Measurements from ENCODE around the gene GBA3.

Gene GBA3

DNA sequence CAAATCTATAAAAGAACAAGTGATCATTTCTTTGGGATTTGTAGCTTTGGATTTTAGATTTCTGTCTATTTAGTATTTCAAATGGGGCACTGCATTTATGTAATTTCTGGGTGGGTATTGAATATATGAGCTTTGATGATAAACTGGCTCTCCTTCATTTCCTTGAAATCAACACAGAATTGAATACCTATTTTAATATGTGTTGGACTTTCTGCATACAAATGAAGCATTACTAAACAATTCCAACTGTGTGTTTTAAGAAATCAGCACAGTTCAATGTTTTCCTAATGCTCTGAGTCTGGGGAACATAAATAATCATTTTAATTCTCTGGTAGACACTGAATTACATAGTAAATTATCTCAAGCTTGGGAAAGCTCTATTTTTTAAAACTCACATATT, 42.0 kb upstream of the GBA3 start:
- H3F3A ChIP-seq (ENCODE audit: insufficient read depth): no peaks in the 10 kb centered on the region
- H3K9ac ChIP-seq (ENCODE audit: low read length): no peak overlapping the region
- H3K79me2 ChIP-seq (ENCODE audit: insufficient read depth, low read length): no peaks in the 10 kb centered on the region
- TF ChIP-seq, protein P1, sequence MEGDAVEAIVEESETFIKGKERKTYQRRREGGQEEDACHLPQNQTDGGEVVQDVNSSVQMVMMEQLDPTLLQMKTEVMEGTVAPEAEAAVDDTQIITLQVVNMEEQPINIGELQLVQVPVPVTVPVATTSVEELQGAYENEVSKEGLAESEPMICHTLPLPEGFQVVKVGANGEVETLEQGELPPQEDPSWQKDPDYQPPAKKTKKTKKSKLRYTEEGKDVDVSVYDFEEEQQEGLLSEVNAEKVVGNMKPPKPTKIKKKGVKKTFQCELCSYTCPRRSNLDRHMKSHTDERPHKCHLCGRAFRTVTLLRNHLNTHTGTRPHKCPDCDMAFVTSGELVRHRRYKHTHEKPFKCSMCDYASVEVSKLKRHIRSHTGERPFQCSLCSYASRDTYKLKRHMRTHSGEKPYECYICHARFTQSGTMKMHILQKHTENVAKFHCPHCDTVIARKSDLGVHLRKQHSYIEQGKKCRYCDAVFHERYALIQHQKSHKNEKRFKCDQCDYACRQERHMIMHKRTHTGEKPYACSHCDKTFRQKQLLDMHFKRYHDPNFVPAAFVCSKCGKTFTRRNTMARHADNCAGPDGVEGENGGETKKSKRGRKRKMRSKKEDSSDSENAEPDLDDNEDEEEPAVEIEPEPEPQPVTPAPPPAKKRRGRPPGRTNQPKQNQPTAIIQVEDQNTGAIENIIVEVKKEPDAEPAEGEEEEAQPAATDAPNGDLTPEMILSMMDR (IDR thresholded peaks at IDR 0.05; ENCODE audit: insufficient read depth, low read length, poor library complexity, severe bottlenecking): no peak
- TF ChIP-seq EZH2phosphoT487 (conservative IDR thresholded peaks at IDR 0.05; ENCODE audit: low read length): no peak
- H2AFZ ChIP-seq (ENCODE audit: low read depth, low read length, severe bottlenecking): no peak overlapping the region
- H3K27ac ChIP-seq (ENCODE audit: low read depth, low read length): no peak overlapping the region
- no peaks in the 10 kb centered on the region; the same call in 1 of the 2 replicates for H3K9me3 ChIP-seq (ENCODE audit: insufficient read depth, low read length)
- no peaks in the 10 kb centered on the region for H3K27me3 ChIP-seq (ENCODE audit: low read length)
- H3K4me3 ChIP-seq (ENCODE audit: insufficient read depth, low read length, poor library complexity, severe bottlenecking): no peak overlapping the region
- no peak overlapping the region for H3K4me2 ChIP-seq (ENCODE audit: low read depth, low read length, poor library complexity, severe bottlenecking)
- H3K9me2 ChIP-seq (replicated peaks; ENCODE audit: insufficient read depth, low read length): no peaks in the 10 kb centered on the region
- H4K20me1 ChIP-seq (ENCODE audit: low read depth, low read length): no peaks in the 10 kb centered on the region
- H3K36me3 ChIP-seq (ENCODE audit: low read length): no peaks in the 10 kb centered on the region

DNA sequence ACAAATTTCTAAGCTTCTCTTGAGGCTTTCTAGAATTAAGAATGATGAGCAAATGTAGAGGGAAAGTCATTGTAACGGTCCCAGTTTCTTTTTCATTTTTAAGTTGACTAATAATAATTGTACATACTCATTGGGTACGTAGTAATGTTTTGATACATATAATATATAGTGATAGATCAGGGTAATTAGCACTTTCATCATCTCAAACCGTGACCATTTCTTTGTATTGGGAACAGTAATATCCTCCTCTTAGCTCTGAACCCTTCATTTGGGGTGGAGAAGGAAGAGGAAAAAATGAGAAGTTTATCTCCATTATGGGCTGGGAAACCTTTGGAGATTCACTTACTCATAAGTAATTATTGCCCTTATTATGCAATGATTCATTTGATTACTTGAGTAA, 39.0 kb upstream of the GBA3 start:
- Histone ChIP-seq H3K9me2 (replicated peaks; ENCODE audit: insufficient read depth, low read length) (no peaks in the 10 kb centered on the region), H3K9ac (ENCODE audit: low read length) (no peak overlapping the region), H3K27ac (ENCODE audit: low read depth, low read length) (no peak overlapping the region), H3K79me2 (ENCODE audit: insufficient read depth, low read length) (no peaks in the 10 kb centered on the region), H2AFZ (ENCODE audit: low read depth, low read length, severe bottlenecking) (no peak overlapping the region), H3K4me3 (ENCODE audit: insufficient read depth, low read length, poor library complexity, severe bottlenecking) (no peak overlapping the region), H4K20me1 (ENCODE audit: low read depth, low read length) (no peaks in the 10 kb centered on the region), H3K4me2 (ENCODE audit: low read depth, low read length, poor library complexity, severe bottlenecking) (no peak overlapping the region), H3K27me3 (ENCODE audit: low read length) (no peaks in the 10 kb centered on the region), H3K9me3 (ENCODE audit: insufficient read depth, low read length) (no peaks in the 10 kb centered on the region; the same call in 1 of the 2 replicates), H3F3A (ENCODE audit: insufficient read depth) (no peaks in the 10 kb centered on the region), H3K36me3 (ENCODE audit: low read length) (no peaks in the 10 kb centered on the region)
- no peak for TF ChIP-seq EZH2phosphoT487 (conservative IDR thresholded peaks at IDR 0.05; ENCODE audit: low read length)
- TF ChIP-seq, protein P1 (IDR thresholded peaks at IDR 0.05; ENCODE audit: insufficient read depth, low read length, poor library complexity, severe bottlenecking): no peak

DNA sequence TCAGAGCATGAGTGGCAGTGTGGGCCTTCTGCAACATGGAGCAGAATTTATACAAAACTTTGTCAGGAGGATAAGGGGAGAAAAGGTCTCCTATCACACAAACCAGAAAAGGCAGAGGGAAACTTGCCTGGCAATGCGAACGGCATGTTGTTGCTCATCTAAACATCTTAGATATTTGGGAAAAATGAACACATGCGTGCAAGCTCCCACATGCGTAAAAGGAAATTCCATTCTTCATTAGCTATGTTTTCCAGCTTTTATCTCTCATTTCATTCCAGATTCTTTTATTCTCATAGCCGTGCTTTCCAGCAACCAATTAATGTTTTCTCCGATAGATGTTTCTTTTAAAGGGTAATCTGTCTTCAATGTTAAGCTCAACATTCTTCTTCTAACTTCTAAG, 31.3 kb upstream of the GBA3 start:
- Histone ChIP-seq H3K4me2 (ENCODE audit: low read depth, low read length, poor library complexity, severe bottlenecking) (no peak overlapping the region), H3K9ac (ENCODE audit: low read length) (no peak overlapping the region), H3K4me3 (ENCODE audit: insufficient read depth, low read length, poor library complexity, severe bottlenecking) (no peak overlapping the region), H3K9me3 (ENCODE audit: insufficient read depth, low read length) (no peaks in the 10 kb centered on the region), H3K27me3 (ENCODE audit: low read length) (no peaks in the 10 kb centered on the region), H2AFZ (ENCODE audit: low read depth, low read length, severe bottlenecking) (no peak overlapping the region), H3K27ac (ENCODE audit: low read depth, low read length) (no peak overlapping the region), H3K36me3 (ENCODE audit: low read length) (no peaks in the 10 kb centered on the region), H3K9me2 (replicated peaks; ENCODE audit: insufficient read depth, low read length) (no peaks in the 10 kb centered on the region), H3K79me2 (ENCODE audit: insufficient read depth, low read length) (no peaks in the 10 kb centered on the region), H4K20me1 (ENCODE audit: low read depth, low read length) (no peaks in the 10 kb centered on the region), H3F3A (ENCODE audit: insufficient read depth) (no peaks in the 10 kb centered on the region)
- TF ChIP-seq EZH2phosphoT487 (conservative IDR thresholded peaks at IDR 0.05; ENCODE audit: low read length): no peak
- TF ChIP-seq, protein P1 (IDR thresholded peaks at IDR 0.05; ENCODE audit: insufficient read depth, low read length, poor library complexity, severe bottlenecking): no peak
